Fibroblast of lung (primary cell): ENCODE data around the gene ANO2.

Experiments
- EZH2 ChIP-seq: IDR thresholded peaks from 2 replicates; pipeline ENCODE4 v1.5.1; 2012; ENCODE audit warnings: low read length, control low read depth, mild to moderate bottlenecking; ENCODE audit errors: missing control alignments
- TF ChIP-seq, protein P1 (sequence below), 2 donors: IDR thresholded peaks in 1 of 2; conservative IDR thresholded peaks in 1 of 2; 1 replicate in 1 of 2; 2 replicates in 1 of 2; pipeline ENCODE4 v1.5.1; 2011 to 2012; ENCODE audit warnings: low read length in 2 of 2, control low read depth in 1 of 2, inconsistent platforms in 1 of 2, low read depth in 1 of 2, mild to moderate bottlenecking in 1 of 2

DNA sequence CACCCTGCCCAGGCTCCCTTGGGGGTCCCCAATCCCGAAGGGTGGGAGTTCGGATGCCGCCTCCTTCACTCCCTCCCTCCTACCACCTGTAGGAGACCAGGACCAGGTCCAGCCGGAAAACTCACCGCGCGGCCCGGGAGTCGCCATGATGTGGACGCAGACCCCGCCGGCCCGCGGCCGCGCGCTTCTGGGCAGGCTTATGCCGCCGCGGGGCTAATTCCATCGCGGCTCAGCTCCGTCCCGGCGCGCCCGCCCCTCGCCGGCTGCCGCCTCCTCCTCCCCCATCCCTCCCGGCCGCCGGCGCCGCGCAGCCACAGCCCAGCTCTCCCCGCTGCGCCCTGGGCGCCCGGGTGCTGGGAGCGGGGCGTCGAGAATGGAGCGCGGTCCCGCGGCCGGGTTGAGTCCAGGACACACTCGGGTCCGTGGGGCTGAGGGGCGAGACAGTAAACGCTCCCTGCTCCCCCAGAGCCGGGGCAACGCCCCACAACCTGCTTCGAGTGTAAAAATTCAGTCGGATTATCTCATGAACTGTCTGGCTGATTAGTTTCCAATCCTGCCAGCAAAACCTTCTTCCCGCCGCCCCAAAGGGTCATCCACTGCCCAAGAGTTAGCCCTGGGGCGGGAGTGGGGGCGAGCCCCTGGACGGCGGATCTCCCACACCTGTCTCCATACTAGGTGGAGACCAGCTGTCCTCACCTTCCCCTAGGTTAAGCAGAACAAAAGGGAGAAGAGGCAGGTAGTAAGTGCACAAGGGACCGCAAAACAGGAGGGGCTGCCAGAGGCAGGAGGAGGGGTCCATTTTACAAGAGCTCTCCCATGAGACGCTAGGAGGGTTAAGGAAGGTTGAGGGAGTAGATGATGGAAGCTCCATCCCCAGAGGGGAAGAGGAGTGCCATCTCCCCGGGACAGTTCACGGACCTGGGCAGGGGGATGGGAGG is at the start of gene ANO2:
- TF ChIP-seq, protein P1, sequence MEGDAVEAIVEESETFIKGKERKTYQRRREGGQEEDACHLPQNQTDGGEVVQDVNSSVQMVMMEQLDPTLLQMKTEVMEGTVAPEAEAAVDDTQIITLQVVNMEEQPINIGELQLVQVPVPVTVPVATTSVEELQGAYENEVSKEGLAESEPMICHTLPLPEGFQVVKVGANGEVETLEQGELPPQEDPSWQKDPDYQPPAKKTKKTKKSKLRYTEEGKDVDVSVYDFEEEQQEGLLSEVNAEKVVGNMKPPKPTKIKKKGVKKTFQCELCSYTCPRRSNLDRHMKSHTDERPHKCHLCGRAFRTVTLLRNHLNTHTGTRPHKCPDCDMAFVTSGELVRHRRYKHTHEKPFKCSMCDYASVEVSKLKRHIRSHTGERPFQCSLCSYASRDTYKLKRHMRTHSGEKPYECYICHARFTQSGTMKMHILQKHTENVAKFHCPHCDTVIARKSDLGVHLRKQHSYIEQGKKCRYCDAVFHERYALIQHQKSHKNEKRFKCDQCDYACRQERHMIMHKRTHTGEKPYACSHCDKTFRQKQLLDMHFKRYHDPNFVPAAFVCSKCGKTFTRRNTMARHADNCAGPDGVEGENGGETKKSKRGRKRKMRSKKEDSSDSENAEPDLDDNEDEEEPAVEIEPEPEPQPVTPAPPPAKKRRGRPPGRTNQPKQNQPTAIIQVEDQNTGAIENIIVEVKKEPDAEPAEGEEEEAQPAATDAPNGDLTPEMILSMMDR (conservative IDR thresholded peaks at IDR 0.05 in 1 of 2, IDR thresholded peaks at IDR 0.05 in 1 of 2; ENCODE audit: low read depth in 1 of 2, low read length in 2 of 2): no peak
- TF ChIP-seq EZH2: peak; percentile 72
